GM23338 (cell line): ENCODE data around the gene SAFB2. TPM values are rescaled to one million over a fixed set of nuclear protein-coding genes. Genes with fewer than 3 reads are reported as not detected.

Experiments
- ATAC-seq: fragments of 200-7000 bp; cut with Tn5 transposase; 3 replicates; pipeline ENCODE4 v1.9.1; 2020
- DNase-seq: peaks from one replicate; pipeline ENCODE4 v3.0.0-alpha.2; 2015; ENCODE audit warnings: low spot score
- H2AFZ ChIP-seq: fragments of 200-600 bp; sonication (generic); 2 replicates; pipeline ENCODE4 v1.8.0; 2016; ENCODE audit warnings: antibody characterized with exemption, mild to moderate bottlenecking, moderate library complexity
- H3F3A ChIP-seq: fragments of 200-600 bp; sonication (generic); replicated peaks from 2 replicates; pipeline ENCODE4 v1.8.0; 2017; ENCODE audit warnings: antibody characterized with exemption, mixed run types, low read depth
- H3K27ac ChIP-seq: fragments of 200-600 bp; sonication (generic); 2 replicates; pipeline ENCODE4 v1.6.1; 2016; ENCODE audit warnings: low read depth
- H3K27me3 ChIP-seq: fragments of 200-600 bp; sonication (generic); 2 replicates; pipeline ENCODE4 v1.8.0; 2016; ENCODE audit warnings: mild to moderate bottlenecking, mixed run types, moderate library complexity; ENCODE audit not compliant: insufficient read depth
- H3K36me3 ChIP-seq: fragments of 200-600 bp; sonication (generic); 2 replicates; pipeline ENCODE4 v1.8.0; 2016; ENCODE audit warnings: mild to moderate bottlenecking; ENCODE audit not compliant: insufficient read depth
- H3K4me1 ChIP-seq: fragments of 200-600 bp; sonication (generic); 2 replicates; pipeline ENCODE4 v1.8.0; 2016; ENCODE audit warnings: mild to moderate bottlenecking, moderate library complexity; ENCODE audit not compliant: insufficient read depth
- H3K4me2 ChIP-seq: fragments of 200-600 bp; sonication (generic); 2 replicates; pipeline ENCODE4 v1.7.1; 2017; ENCODE audit warnings: mixed run types
- H3K4me3 ChIP-seq: fragments of 200-600 bp; sonication (generic); 2 replicates; pipeline ENCODE4 v1.6.1; 2016; ENCODE audit warnings: mixed run types
- H3K79me2 ChIP-seq: fragments of 200-600 bp; sonication (generic); replicated peaks from 2 replicates; pipeline ENCODE4 v1.8.0; 2017; ENCODE audit warnings: mild to moderate bottlenecking; ENCODE audit not compliant: insufficient read depth
- H3K9me2 ChIP-seq: fragments of 200-600 bp; sonication (generic); 2 replicates; pipeline ENCODE4 v1.8.0; 2017; ENCODE audit not compliant: insufficient read depth
- H4K20me1 ChIP-seq: fragments of 200-600 bp; sonication (generic); replicated peaks from 2 replicates; pipeline ENCODE4 v1.8.0; 2017; ENCODE audit warnings: mild to moderate bottlenecking; ENCODE audit not compliant: insufficient read depth
- H3K27ac Mint-ChIP-seq: 2 replicates; pipeline ENCODE4 v1.8.0; 2020; ENCODE audit warnings: inconsistent platforms, mild to moderate bottlenecking, moderate library complexity, mixed read lengths
- H3K27me3 Mint-ChIP-seq: 3 replicates; pipeline ENCODE4 v1.8.0; 2022; ENCODE audit warnings: low read depth, mild to moderate bottlenecking, moderate library complexity, mixed read lengths, inconsistent platforms; ENCODE audit not compliant: insufficient read depth, poor library complexity
- H3K36me3 Mint-ChIP-seq: 3 replicates; pipeline ENCODE4 v1.8.0; 2021; ENCODE audit warnings: low read depth, mild to moderate bottlenecking, inconsistent platforms, moderate library complexity, mixed read lengths
- H3K4me1 Mint-ChIP-seq: 3 replicates; pipeline ENCODE4 v1.8.0; 2020; ENCODE audit warnings: mild to moderate bottlenecking, inconsistent platforms, mixed read lengths
- H3K4me3 Mint-ChIP-seq: 3 replicates; pipeline ENCODE4 v1.8.0; 2021; ENCODE audit warnings: moderate library complexity, mild to moderate bottlenecking, inconsistent platforms, mixed read lengths
- H3K9me3 Mint-ChIP-seq: 3 replicates; pipeline ENCODE4 v1.8.0; 2020; ENCODE audit warnings: moderate library complexity, mild to moderate bottlenecking, inconsistent platforms, mixed read lengths
- CREB1 ChIP-seq: fragments of 250-450 bp; sonication (Bioruptor Pico); IDR thresholded peaks from 2 replicates; pipeline ENCODE4 v1.5.0; 2020; ENCODE audit warnings: low read depth, mild to moderate bottlenecking, moderate library complexity
- CTCF ChIP-seq, 2 experiments: fragments of 200-600 bp in 1 of 2; sonication (generic) in 1 of 2; conservative IDR thresholded peaks; 2 replicates each; pipeline versions ENCODE4 v1.5.1 to v1.6.1; 2016 to 2017; ENCODE audit warnings: antibody characterized with exemption in 2 of 2, low read depth in 2 of 2, mild to moderate bottlenecking in 2 of 2, moderate library complexity in 1 of 2
- EZH2 ChIP-seq: fragments of 200-600 bp; sonication (generic); IDR thresholded peaks from one replicate; pipeline ENCODE4 v1.8.0; 2017; ENCODE audit warnings: antibody characterized with exemption, mild to moderate bottlenecking, low read depth; ENCODE audit not compliant: unreplicated experiment
- EZH2phosphoT487 ChIP-seq: fragments of 200-600 bp; sonication (generic); IDR thresholded peaks from one replicate; pipeline ENCODE4 v1.8.1; 2018; ENCODE audit warnings: antibody characterized with exemption; ENCODE audit not compliant: unreplicated experiment
- JUNB ChIP-seq: IDR thresholded peaks from one replicate; pipeline ENCODE4 v1.6.1; 2016; ENCODE audit warnings: antibody characterized with exemption; ENCODE audit not compliant: unreplicated experiment
- POLR2AphosphoS5 ChIP-seq: IDR thresholded peaks from 2 replicates; pipeline ENCODE4 v1.6.1; 2016; ENCODE audit warnings: antibody characterized with exemption, low read depth
- REST ChIP-seq: IDR thresholded peaks from one replicate; pipeline ENCODE4 v1.6.1; 2018; ENCODE audit warnings: antibody characterized with exemption; ENCODE audit not compliant: unreplicated experiment
- STAT1 ChIP-seq: IDR thresholded peaks from one replicate; pipeline ENCODE4 v1.6.1; 2016; ENCODE audit warnings: antibody characterized with exemption; ENCODE audit not compliant: unreplicated experiment
- ZNF331 ChIP-seq: fragments of 250-450 bp; sonication (Bioruptor Pico); IDR thresholded peaks from 2 replicates; pipeline ENCODE4 v1.5.0; 2020; ENCODE audit warnings: low read depth, mild to moderate bottlenecking, moderate library complexity
- polyA plus RNA-seq: library from polyadenylated mRNA; unstranded; fragments of >200 nt; fragmentation: Nextera tagmentation; extraction: Ambion mirVana; gene quantifications from 2 replicates; pipeline ENCODE4 v1.2.1, GENCODE V29; 2016
- total RNA-seq: library from RNA; depleted of rRNA; stranded (reverse); fragments of >200 nt; shearing (Covaris generic); gene quantifications from 2 replicates; pipeline ENCODE4 v1.2.3, GENCODE V29; 2014

SAFB2 gene
- total and polyA plus RNA-seq, 2 experiments from 2014 or later: 37.7 to 102 TPM

GRCh38 chr19:5635427-5635826, 12.9 kb upstream of the SAFB2 start:
- H3K4me3 Mint-ChIP-seq: no peak overlapping the region
- peaks cover 81% of the 10 kb centered on the region for H4K20me1 ChIP-seq

GRCh38 chr19:5632657-5633056, 10.1 kb upstream of the SAFB2 start:
- no peak overlapping the region for H3K4me2 ChIP-seq
- ATAC-seq (no peak), DNase-seq (no peak)
- no peak overlapping the region for H3K27ac ChIP-seq
- no peaks in the 10 kb centered on the region for H3K27me3 ChIP-seq
- Mint-ChIP-seq H3K36me3 (peaks cover 33% of the 10 kb centered on the region), H3K9me3 (no peaks in the 10 kb centered on the region), H3K27me3 (peaks cover 1% of the 10 kb centered on the region), H3K27ac (peak overlapping the region; percentile 53; the same call in 1 of the 2 replicates), H3K4me3 (no peak overlapping the region), H3K4me1 (peaks cover 1% of the 10 kb centered on the region; the same call in 2 of the 3 replicates)
- no peaks in the 10 kb centered on the region for H3K4me1 ChIP-seq
- H3K9me2 ChIP-seq: no peaks in the 10 kb centered on the region
- H3K36me3 ChIP-seq: peaks cover 6% of the 10 kb centered on the region
- peaks cover 100% of the 10 kb centered on the region for H3K79me2 ChIP-seq
- H3F3A ChIP-seq: 0 out of 2 replicates have a peak, but pooled peaks cover 12% of the 10 kb centered on the region
- H4K20me1 ChIP-seq: peaks cover 82% of the 10 kb centered on the region
- H2AFZ ChIP-seq: no peak overlapping the region
- no peak overlapping the region for H3K4me3 ChIP-seq
- TF ChIP-seq REST: no peak
- no peak for TF ChIP-seq CREB1 (CRISPR knock-in tag)
- TF ChIP-seq STAT1: no peak
- no peak for TF ChIP-seq EZH2
- no peak for TF ChIP-seq JUNB
- no peak for TF ChIP-seq CTCF (conservative IDR thresholded peaks at IDR 0.05; ENCODE audit: low read depth in 2 of 2)
- TF ChIP-seq EZH2phosphoT487: no peak
- TF ChIP-seq ZNF331 (CRISPR knock-in tag): no peak

More at GRCh38 chr19:5635427-5635826, 12.9 kb upstream of the SAFB2 start:
- Histone ChIP-seq H2AFZ (no peak overlapping the region), H3K4me3 (no peak overlapping the region), H3K79me2 (peaks cover 100% of the 10 kb centered on the region), H3K27me3 (no peaks in the 10 kb centered on the region), H3K27ac (no peak overlapping the region), H3K4me2 (no peak overlapping the region), H3K4me1 (no peaks in the 10 kb centered on the region), H3K36me3 (0 out of 2 replicates have a peak, but pooled peaks cover 5% of the 10 kb centered on the region), H3K9me2 (no peaks in the 10 kb centered on the region), H3F3A (0 out of 2 replicates have a peak, but pooled peaks cover 4% of the 10 kb centered on the region)
- Mint-ChIP-seq H3K36me3 (peaks cover 10% of the 10 kb centered on the region; the same call in 1 of the 3 replicates), H3K27me3 (peaks cover 1% of the 10 kb centered on the region), H3K27ac (no peak overlapping the region), H3K4me1 (no peaks in the 10 kb centered on the region; the same call in 2 of the 3 replicates), H3K9me3 (no peaks in the 10 kb centered on the region)
- ATAC-seq (no peak), DNase-seq (no peak)
- no peak for TF ChIP-seq POLR2AphosphoS5
- no peak for TF ChIP-seq STAT1
- TF ChIP-seq CREB1 (CRISPR knock-in tag): no peak
- no peak for TF ChIP-seq EZH2phosphoT487
- no peak for TF ChIP-seq REST
- TF ChIP-seq EZH2: no peak
